H9 (cell line): ENCODE results near the gene METTL1. TPM values are rescaled to one million over a fixed set of nuclear protein-coding genes. Genes with fewer than 3 reads are reported as not detected.

Experiments used
- DNase-seq: peaks from one replicate; pipeline ENCODE4 v3.0.0-alpha.2; 2017
- H2AFZ ChIP-seq: one replicate; pipeline ENCODE4 v1.6.1; 2013; ENCODE audit warnings: mild to moderate bottlenecking, low read length, control low read depth, moderate library complexity
- H2AK5ac ChIP-seq: 2 replicates; pipeline ENCODE4 v1.6.1; 2013; ENCODE audit warnings: low read length, control low read depth, mixed read lengths; ENCODE audit not compliant: insufficient read length
- H2BK120ac ChIP-seq: one replicate; pipeline ENCODE4 v1.6.1; 2013; ENCODE audit warnings: low read depth, mild to moderate bottlenecking, low read length, control low read depth, inconsistent platforms; ENCODE audit not compliant: poor library complexity, severe bottlenecking
- H2BK12ac ChIP-seq: 2 replicates; pipeline ENCODE4 v1.6.1; 2013; ENCODE audit warnings: low read length, control low read depth, mixed read lengths, low read depth; ENCODE audit not compliant: insufficient read length
- H2BK15ac ChIP-seq: 2 replicates; pipeline ENCODE4 v1.6.1; 2013; ENCODE audit warnings: low read depth, low read length, control low read depth
- H2BK20ac ChIP-seq: one replicate; pipeline ENCODE4 v1.6.1; 2013; ENCODE audit warnings: low read depth, mild to moderate bottlenecking, low read length, control low read depth, inconsistent platforms; ENCODE audit not compliant: poor library complexity, severe bottlenecking
- H2BK5ac ChIP-seq: 2 replicates; pipeline ENCODE4 v1.6.1; 2013; ENCODE audit warnings: low read length, control low read depth, mixed read lengths; ENCODE audit not compliant: insufficient read length
- H3K14ac ChIP-seq: 2 replicates; pipeline ENCODE4 v1.6.1; 2013; ENCODE audit warnings: low read length, control low read depth; ENCODE audit not compliant: insufficient read depth
- H3K18ac ChIP-seq: 2 replicates; pipeline ENCODE4 v1.6.1; 2013; ENCODE audit warnings: low read depth, mild to moderate bottlenecking, mixed read lengths, low read length, control low read depth; ENCODE audit not compliant: insufficient read length
- H3K23ac ChIP-seq: 2 replicates; pipeline ENCODE4 v1.6.1; 2013; ENCODE audit warnings: low read length, control low read depth, mixed read lengths, low read depth; ENCODE audit not compliant: insufficient read length
- H3K23me2 ChIP-seq: 2 replicates; pipeline ENCODE4 v1.6.1; 2013; ENCODE audit warnings: low read depth, mild to moderate bottlenecking, mixed read lengths, low read length, control low read depth; ENCODE audit not compliant: insufficient read length, poor library complexity, severe bottlenecking
- H3K27ac ChIP-seq: 2 replicates; pipeline ENCODE4 v1.5.1; 2013; ENCODE audit warnings: low read length, control low read depth, mixed read lengths, low read depth; ENCODE audit not compliant: insufficient read length
- H3K27me3 ChIP-seq: 2 replicates; pipeline ENCODE4 v1.6.1; 2013; ENCODE audit warnings: low read length, control low read depth, inconsistent platforms; ENCODE audit not compliant: insufficient read depth
- H3K4ac ChIP-seq: 2 replicates; pipeline ENCODE4 v1.6.1; 2013; ENCODE audit warnings: low read depth, mild to moderate bottlenecking, control low read depth, inconsistent platforms, low read length, moderate library complexity
- H3K4me1 ChIP-seq: 2 replicates; pipeline ENCODE4 v1.6.1; 2013; ENCODE audit warnings: low read length, control low read depth, inconsistent platforms; ENCODE audit not compliant: insufficient read depth
- H3K4me2 ChIP-seq: 2 replicates; pipeline ENCODE4 v1.6.1; 2013; ENCODE audit warnings: low read length, control low read depth, mixed read lengths; ENCODE audit not compliant: insufficient read length, insufficient read depth
- H3K56ac ChIP-seq: 2 replicates; pipeline ENCODE4 v1.6.1; 2013; ENCODE audit warnings: low read depth, mild to moderate bottlenecking, mixed read lengths, low read length, control low read depth; ENCODE audit not compliant: insufficient read length
- H3K79me1 ChIP-seq: 2 replicates; pipeline ENCODE4 v1.6.1; 2013; ENCODE audit warnings: low read depth, mild to moderate bottlenecking, moderate library complexity, low read length, control low read depth, inconsistent platforms; ENCODE audit not compliant: insufficient read depth, poor library complexity, severe bottlenecking
- H3K79me2 ChIP-seq: 2 replicates; pipeline ENCODE4 v1.6.1; 2013; ENCODE audit warnings: low read length, control low read depth, inconsistent platforms; ENCODE audit not compliant: insufficient read depth
- H3K9ac ChIP-seq: 2 replicates; pipeline ENCODE4 v1.6.1; 2013; ENCODE audit warnings: low read length, control low read depth, mixed read lengths; ENCODE audit not compliant: insufficient read length; ENCODE audit errors: extremely low read depth
- H3K9me3 ChIP-seq: one replicate; pipeline ENCODE4 v1.6.1; 2013; ENCODE audit warnings: low read depth, low read length, inconsistent platforms; ENCODE audit not compliant: control insufficient read depth
- H3T11ph ChIP-seq: one replicate; pipeline ENCODE4 v1.6.1; 2013; ENCODE audit warnings: mild to moderate bottlenecking, low read length, control low read depth, inconsistent platforms
- H4K20me1 ChIP-seq: one replicate; pipeline ENCODE4 v1.6.1; 2013; ENCODE audit not compliant: control insufficient read depth, insufficient read length, insufficient read depth
- H4K5ac ChIP-seq: 2 replicates; pipeline ENCODE4 v1.6.1; 2013; ENCODE audit warnings: low read depth, mild to moderate bottlenecking, mixed read lengths, low read length, control low read depth; ENCODE audit not compliant: insufficient read length
- H4K8ac ChIP-seq: replicated peaks from 2 replicates; pipeline ENCODE4 v1.6.1; 2013; ENCODE audit warnings: low read length, control low read depth, mixed read lengths, low read depth; ENCODE audit not compliant: insufficient read length
- H4K91ac ChIP-seq: 2 replicates; pipeline ENCODE4 v1.6.1; 2013; ENCODE audit warnings: low read depth, mild to moderate bottlenecking, moderate library complexity, mixed read lengths, low read length, control low read depth; ENCODE audit not compliant: insufficient read length
- H3K27ac Mint-ChIP-seq, 3 experiments: 2 replicates in 2 of 3; 3 replicates in 1 of 3; pipeline ENCODE4 v1.8.0; 2020 to 2021; ENCODE audit warnings: mixed read lengths in 3 of 3, mild to moderate bottlenecking in 1 of 3, moderate library complexity in 1 of 3
- H3K27me3 Mint-ChIP-seq: 2 replicates; pipeline ENCODE4 v1.8.0; 2021; ENCODE audit warnings: low read depth, mild to moderate bottlenecking, moderate library complexity, mixed read lengths
- H3K36me3 Mint-ChIP-seq, 3 experiments: 2 replicates in 2 of 3; 3 replicates in 1 of 3; pipeline ENCODE4 v1.8.0; 2020 to 2021; ENCODE audit warnings: low read depth in 3 of 3, mixed read lengths in 3 of 3; ENCODE audit not compliant: insufficient read depth in 1 of 3
- H3K4me1 Mint-ChIP-seq, 2 experiments: 2 replicates each; pipeline ENCODE4 v1.8.0; 2020; ENCODE audit warnings: mixed read lengths in 2 of 2
- H3K4me3 Mint-ChIP-seq, 2 experiments: 2 replicates in 1 of 2; 3 replicates in 1 of 2; pipeline ENCODE4 v1.8.0; 2020 to 2021; ENCODE audit warnings: mild to moderate bottlenecking in 2 of 2, mixed read lengths in 2 of 2, moderate library complexity in 1 of 2
- H3K9me3 Mint-ChIP-seq, 2 experiments: 2 replicates in 1 of 2; 3 replicates in 1 of 2; pipeline ENCODE4 v1.8.0; 2020; ENCODE audit warnings: mild to moderate bottlenecking in 2 of 2, mixed read lengths in 2 of 2, moderate library complexity in 1 of 2
- CTCF ChIP-seq: fragments of 200-600 bp; sonication (generic); conservative IDR thresholded peaks from 3 replicates; pipeline ENCODE4 v1.8.0; 2021; ENCODE audit warnings: antibody characterized with exemption, mild to moderate bottlenecking
- WGBS: extraction: QIAGEN DNeasy Blood & Tissue Kit; methylation state at CpG from one replicate; pipeline ENCODE4 v1.1.7; 2013; ENCODE audit warnings: missing lambda C conversion rate, low lambda C conversion rate, mixed read lengths; ENCODE audit not compliant: insufficient read length; ENCODE audit errors: extremely low coverage; 5-methylcytosine and 5-hydroxymethylcytosine counted together
- total RNA-seq: library from RNA; stranded (reverse); gene quantifications from 2 replicates; pipeline ENCODE4 v1.2.1, GENCODE V29; 2021

METTL1 gene
- total RNA-seq, 1 experiment from 2014 or later, result 58.4 TPM

DNA sequence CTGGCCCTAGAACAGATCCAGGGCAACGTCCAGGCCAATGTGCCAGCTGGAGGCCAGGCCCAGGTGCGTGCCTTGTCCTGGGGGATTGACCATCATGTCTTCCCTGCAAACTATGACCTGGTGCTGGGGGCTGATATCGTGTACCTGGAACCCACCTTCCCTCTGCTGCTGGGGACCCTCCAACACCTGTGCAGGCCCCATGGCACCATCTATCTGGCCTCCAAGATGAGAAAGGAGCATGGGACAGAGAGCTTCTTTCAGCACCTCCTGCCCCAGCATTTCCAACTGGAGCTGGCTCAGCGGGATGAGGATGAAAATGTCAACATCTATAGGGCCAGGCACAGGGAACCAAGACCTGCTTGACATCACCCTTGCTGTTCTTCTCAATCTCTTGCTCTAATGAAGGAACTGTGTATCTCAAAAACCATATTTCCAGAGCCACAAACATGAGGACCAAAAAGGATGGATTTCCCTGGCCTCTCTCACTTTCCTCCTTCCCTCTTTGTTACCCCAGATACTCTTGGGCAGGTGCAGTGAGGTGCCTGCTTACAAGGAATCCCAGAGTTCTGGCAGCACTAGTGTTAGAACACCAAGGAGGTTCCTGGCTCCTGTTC, 8.5 kb upstream of the METTL1 start:
- Histone ChIP-seq H2BK5ac (no peak overlapping the region), H3T11ph (no peak overlapping the region), H3K18ac (no peak overlapping the region), H3K27me3 (no peaks in the 10 kb centered on the region), H3K79me1 (no peaks in the 10 kb centered on the region), H4K20me1 (no peaks in the 10 kb centered on the region), H3K4ac (no peak overlapping the region), H3K9ac (no peak overlapping the region), H2AFZ (no peak overlapping the region), H3K27ac (no peak overlapping the region), H3K4me2 (no peak overlapping the region), H3K14ac (no peak overlapping the region), H2BK20ac (no peak overlapping the region), H2BK12ac (no peak overlapping the region), H3K79me2 (no peaks in the 10 kb centered on the region; the same call in 1 of the 2 replicates), H2BK120ac (no peak overlapping the region), H3K9me3 (no peaks in the 10 kb centered on the region), H3K23me2 (peaks cover 5% of the 10 kb centered on the region), H3K23ac (no peak overlapping the region), H3K56ac (no peak overlapping the region), H3K4me1 (no peaks in the 10 kb centered on the region), H4K8ac (no peak overlapping the region), H2AK5ac (no peak overlapping the region), H4K5ac (no peak overlapping the region), H4K91ac (no peak overlapping the region), H2BK15ac (no peak overlapping the region)
- TF ChIP-seq CTCF, result no peak
- peaks cover 4 to 7% of the 10 kb centered on the region in 2 experiments for H3K4me1 Mint-ChIP-seq
- H3K9me3 Mint-ChIP-seq, result peaks cover 0 to 3% of the 10 kb centered on the region in 2 experiments; a peak in 2 of 5 replicates
- no peak overlapping the region for H3K27ac Mint-ChIP-seq
- H3K27me3 Mint-ChIP-seq, result no peaks in the 10 kb centered on the region; the same call in 1 of the 2 replicates
- no peak overlapping the region for H3K4me3 Mint-ChIP-seq
- H3K36me3 Mint-ChIP-seq, result peaks cover 5 to 15% (median 6%) of the 10 kb centered on the region in 3 experiments
- no peak for DNase-seq
- no CpG with 5 or more reads among the region's 4 CpGs for WGBS
